Germinal center (tissue), 1 donor: ENCODE data around the gene AFF3.
A peak's percentile ranks its signal among the peaks of the same experiment; 100 is the strongest.

Source experiments
- DNase-seq: peaks from one replicate; pipeline ENCODE4 v3.0.0; 2012; ENCODE audit warnings: mixed read lengths, low spot score

The AFF3 gene

GRCh38 chr2:99883358-99883757 is 259.0 kb downstream of the AFF3 start:
- DNase-seq = no peak

GRCh38 chr2:99881901-99882591 is 260.3 kb downstream of the AFF3 start:
- DNase-seq = no peak

GRCh38 chr2:99880964-99881294 is 261.5 kb downstream of the AFF3 start:
- no peak for DNase-seq

- no peak for DNase-seq
These were observed 262.0 kb downstream of the AFF3 start for GRCh38 chr2:99880148-99880963.

- no peak for DNase-seq
These were observed 262.9 kb downstream of the AFF3 start for GRCh38 chr2:99879481-99879880.

GRCh38 chr2:99878581-99879350 is 263.6 kb downstream of the AFF3 start:
- no peak for DNase-seq

- DNase-seq = peak; percentile 46
These were observed 264.4 kb downstream of the AFF3 start for GRCh38 chr2:99877963-99878362.

- DNase-seq = no peak
These were observed 265.4 kb downstream of the AFF3 start for GRCh38 chr2:99876956-99877355.

- DNase-seq = no peak
These were observed 266.7 kb downstream of the AFF3 start for GRCh38 chr2:99875627-99876201.

GRCh38 chr2:99868260-99868659 is 274.1 kb downstream of the AFF3 start:
- no peak for DNase-seq

GRCh38 chr2:99867770-99868169 is 274.6 kb downstream of the AFF3 start:
- no peak for DNase-seq

- DNase-seq = no peak
These were observed 276.3 kb downstream of the AFF3 start for GRCh38 chr2:99865818-99866676.

GRCh38 chr2:99864561-99865553 is 277.5 kb downstream of the AFF3 start:
- DNase-seq = no peak

GRCh38 chr2:99863903-99864270 is 278.5 kb downstream of the AFF3 start:
- no peak for DNase-seq

- no peak for DNase-seq
These were observed 279.0 kb downstream of the AFF3 start for GRCh38 chr2:99863236-99863902.

- no peak for DNase-seq
These were observed 279.8 kb downstream of the AFF3 start for GRCh38 chr2:99862566-99862965.

GRCh38 chr2:99861376-99861760 is 281.0 kb downstream of the AFF3 start:
- peak; percentile 50 for DNase-seq

GRCh38 chr2:99860720-99861375 is 281.5 kb downstream of the AFF3 start:
- DNase-seq = no peak

GRCh38 chr2:99858951-99859596 is 283.3 kb downstream of the AFF3 start:
- DNase-seq = no peak
